GM12874 (cell line): Measurements from ENCODE around the gene NSFL1C.

Source experiments
- CTCF ChIP-seq: IDR thresholded peaks from 2 replicates; pipeline ENCODE4 v1.5.1; 2011; ENCODE audit warnings: low read depth, mild to moderate bottlenecking, control low read depth, low read length, moderate library complexity; ENCODE audit not compliant: insufficient read depth

Gene NSFL1C

GRCh38 chr20:1405801-1406200 is 60.8 kb downstream of the NSFL1C start:
- TF ChIP-seq CTCF, result no peak

- TF ChIP-seq CTCF, result no peak
These were observed 63.0 kb downstream of the NSFL1C start for GRCh38 chr20:1403624-1404023.

GRCh38 chr20:1402149-1402548 is 64.5 kb downstream of the NSFL1C start:
- no peak for TF ChIP-seq CTCF

- TF ChIP-seq CTCF, result no peak
These were observed 65.2 kb downstream of the NSFL1C start for GRCh38 chr20:1401451-1401907.

GRCh38 chr20:1397710-1398109 is 68.9 kb downstream of the NSFL1C start:
- TF ChIP-seq CTCF, result 0 out of 2 replicates have a peak, but pooled peaks have one; percentile 13

GRCh38 chr20:1396702-1397101 is 69.9 kb downstream of the NSFL1C start:
- TF ChIP-seq CTCF, result no peak

- TF ChIP-seq CTCF, result no peak
These were observed 70.4 kb downstream of the NSFL1C start for GRCh38 chr20:1396264-1396663.

- TF ChIP-seq CTCF, result no peak
These were observed 72.0 kb downstream of the NSFL1C start for GRCh38 chr20:1394686-1395085.
